ENCODE results near the gene PHF12. TPM values are rescaled to one million over a fixed set of nuclear protein-coding genes. Genes with fewer than 3 reads are reported as not detected.
"Not testable (repeated sequence)": the region's sequence is repeated elsewhere in the genome, so short reads cannot be mapped to it uniquely, and the experiment has no call there.

Gene PHF12
- polyA plus RNA-seq, 4 donors: 42.3 to 48.1 (median 46.4) TPM

DNA sequence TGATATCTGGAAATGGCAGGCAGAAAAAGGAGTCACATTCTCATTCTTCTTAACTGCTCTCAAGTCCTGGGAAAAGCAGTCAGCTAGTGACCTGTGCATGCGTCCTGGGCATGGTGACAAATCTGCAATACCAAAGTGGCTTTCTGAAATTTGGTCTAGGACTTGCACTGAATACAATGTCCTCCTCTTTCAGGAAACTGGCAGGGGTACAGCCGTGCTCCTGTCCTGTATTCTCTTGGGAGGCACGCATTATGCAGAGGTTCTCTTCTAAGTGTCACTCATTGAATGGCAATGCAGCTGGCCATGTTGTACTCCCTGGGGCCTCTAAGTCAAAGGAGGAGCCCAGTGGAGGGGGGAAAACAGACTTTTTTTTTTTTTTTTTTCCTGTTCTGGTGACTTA, 10.6 kb downstream of the PHF12 start:
- no peak for DNase-seq (ENCODE audit: low read depth in 4 of 4, low spot score in 3 of 4)

GRCh38 chr17:28940142-28940541, 11.2 kb downstream of the PHF12 start:
- DNase-seq (ENCODE audit: low read depth in 4 of 4, low spot score in 3 of 4): no peak

- DNase-seq (ENCODE audit: low read depth in 4 of 4, low spot score in 3 of 4): no peak
These were observed 12.8 kb downstream of the PHF12 start for GRCh38 chr17:28938552-28938951.

DNA sequence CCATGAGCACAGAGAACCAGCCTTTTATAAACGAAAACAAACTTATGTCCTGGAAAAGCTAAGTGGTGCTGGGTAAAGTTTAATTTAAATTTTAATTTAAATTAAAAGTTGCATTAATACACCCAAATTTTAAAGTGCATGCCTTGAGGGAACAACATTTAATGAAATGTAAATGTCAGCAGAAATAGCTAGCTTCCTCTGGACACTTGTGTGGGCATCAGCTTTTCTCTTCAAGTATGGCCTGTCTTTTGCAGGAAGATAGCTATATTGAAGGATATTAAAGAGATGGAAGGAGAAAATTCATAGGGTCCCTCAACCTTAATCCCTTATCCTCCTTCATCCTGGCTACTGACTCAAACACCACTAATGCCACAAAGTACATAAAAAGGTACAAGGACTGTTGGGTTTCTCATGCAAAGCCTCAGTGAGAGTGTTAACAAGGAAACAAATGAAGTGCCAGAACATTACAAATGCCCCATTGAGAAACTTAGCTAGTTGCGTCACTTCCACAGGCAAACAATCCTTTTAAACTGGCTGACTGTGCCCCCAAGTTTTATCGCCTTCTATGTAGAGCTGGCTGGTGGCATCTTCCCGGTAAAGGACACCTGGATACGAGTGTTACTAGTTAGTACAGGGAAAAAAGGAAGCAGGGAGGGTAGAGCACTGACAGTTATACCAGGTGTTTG, 14.1 kb downstream of the PHF12 start:
- DNase-seq (ENCODE audit: low read depth in 4 of 4, low spot score in 3 of 4): no peak

- DNase-seq (ENCODE audit: low read depth in 4 of 4, low spot score in 3 of 4): no peak
These were observed 15.4 kb downstream of the PHF12 start for GRCh38 chr17:28935744-28936460.

- DNase-seq (ENCODE audit: low read depth in 4 of 4, low spot score in 3 of 4): not testable (repeated sequence)
These were observed 16.8 kb downstream of the PHF12 start for GRCh38 chr17:28934508-28934907.

GRCh38 chr17:28929787-28930186, 21.5 kb downstream of the PHF12 start:
- DNase-seq (ENCODE audit: low read depth in 4 of 4, low spot score in 3 of 4): no peak

- DNase-seq (ENCODE audit: low read depth in 4 of 4, low spot score in 3 of 4): no peak
These were observed 23.3 kb downstream of the PHF12 start for GRCh38 chr17:28928061-28928460.

DNA sequence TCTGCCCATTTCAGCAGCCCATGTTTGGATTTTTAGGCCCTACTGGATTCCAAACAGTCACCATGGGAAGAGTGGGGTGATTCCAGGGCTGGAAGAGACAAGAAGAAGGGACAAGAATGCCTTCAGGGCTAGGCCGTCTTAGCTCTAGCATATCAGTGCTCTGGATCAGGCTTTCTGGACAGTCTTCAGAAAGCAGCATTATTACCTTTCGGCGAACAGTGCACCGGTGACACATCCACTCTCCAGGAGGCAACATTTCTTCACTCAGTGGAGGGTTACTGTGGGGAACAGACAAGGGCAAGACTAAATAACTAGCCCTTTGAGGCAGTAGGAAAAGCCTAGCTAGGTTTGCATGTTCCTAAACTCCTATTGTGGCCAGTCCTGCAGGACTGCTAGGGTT, 24.5 kb downstream of the PHF12 start:
- DNase-seq (ENCODE audit: low read depth in 4 of 4, low spot score in 3 of 4): no peak

DNA sequence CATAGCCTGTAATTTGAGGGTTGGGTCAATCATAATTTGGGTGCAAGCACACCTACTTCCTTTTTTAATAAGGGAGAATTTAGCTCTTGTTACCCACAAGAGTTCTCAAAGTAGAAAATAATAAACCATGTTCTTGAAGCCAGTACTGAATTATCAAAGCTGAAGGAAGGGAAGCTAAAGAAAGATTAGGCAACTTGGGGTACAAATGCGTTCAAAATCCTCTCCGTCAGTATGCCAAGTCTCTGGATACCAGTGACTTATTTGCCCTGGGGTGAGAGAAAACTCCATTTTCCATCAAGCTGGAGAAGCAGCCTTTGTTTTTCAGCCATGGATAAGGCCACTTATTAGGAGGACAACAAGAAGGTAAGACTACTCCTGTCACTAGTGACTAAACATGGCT, 25.0 kb downstream of the PHF12 start:
- DNase-seq (ENCODE audit: low read depth in 4 of 4, low spot score in 3 of 4): no peak

GRCh38 chr17:28925912-28926365, 25.4 kb downstream of the PHF12 start:
- no peak for DNase-seq (ENCODE audit: low read depth in 4 of 4, low spot score in 3 of 4)

- DNase-seq (ENCODE audit: low read depth in 4 of 4, low spot score in 3 of 4): no peak
These were observed 31.1 kb downstream of the PHF12 start for GRCh38 chr17:28920201-28920600.

DNA sequence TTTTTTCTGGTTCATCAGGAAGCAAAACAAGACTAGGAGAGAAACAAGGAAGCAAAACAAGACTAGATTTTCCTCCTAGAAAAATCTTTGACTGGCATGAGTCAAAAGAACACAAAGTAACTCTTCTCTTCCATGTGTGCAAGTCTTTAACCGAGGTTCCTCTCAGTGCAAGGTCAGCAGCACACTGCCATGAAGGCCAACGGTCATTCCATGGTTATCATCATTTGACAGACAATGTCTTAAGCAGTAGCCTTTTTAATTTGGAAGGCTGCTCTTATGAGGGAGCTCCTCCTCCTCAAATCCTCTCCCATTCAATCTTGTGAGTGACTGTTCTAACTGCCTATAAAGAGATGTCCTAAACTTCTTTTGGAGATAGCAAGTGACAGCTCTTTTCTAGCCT, 33.0 kb downstream of the PHF12 start:
- DNase-seq (ENCODE audit: low read depth in 4 of 4, low spot score in 3 of 4): no peak

GRCh38 chr17:28917465-28917864, 33.9 kb downstream of the PHF12 start:
- no peak for DNase-seq (ENCODE audit: low read depth in 4 of 4, low spot score in 3 of 4)

GRCh38 chr17:28917029-28917428, 34.3 kb downstream of the PHF12 start:
- DNase-seq (ENCODE audit: low read depth in 4 of 4, low spot score in 3 of 4): no peak

GRCh38 chr17:28916302-28916934, 34.9 kb downstream of the PHF12 start:
- DNase-seq (ENCODE audit: low read depth in 4 of 4, low spot score in 3 of 4): no peak

DNA sequence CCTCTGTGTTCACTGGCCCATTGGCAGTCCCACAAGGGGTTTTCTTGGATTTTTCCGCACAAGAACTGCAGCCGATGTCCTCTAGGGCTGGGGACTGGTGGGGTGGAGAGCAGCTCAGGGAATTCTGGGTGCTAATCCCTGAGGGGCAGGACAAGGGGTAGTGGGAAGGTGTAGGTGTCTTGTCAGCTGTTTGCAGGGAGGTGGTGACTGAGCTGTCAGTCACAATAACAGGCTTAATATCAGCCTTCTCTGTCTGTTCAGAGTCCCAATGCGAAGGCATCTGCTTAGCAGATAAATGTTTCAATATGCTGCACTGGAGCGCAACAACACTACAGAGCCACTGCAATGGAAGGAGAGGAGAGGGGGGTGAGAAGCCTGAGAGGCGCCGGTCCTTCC, 38.4 kb downstream of the PHF12 start:
- DNase-seq (ENCODE audit: low read depth in 4 of 4, low spot score in 3 of 4): no peak

DNA sequence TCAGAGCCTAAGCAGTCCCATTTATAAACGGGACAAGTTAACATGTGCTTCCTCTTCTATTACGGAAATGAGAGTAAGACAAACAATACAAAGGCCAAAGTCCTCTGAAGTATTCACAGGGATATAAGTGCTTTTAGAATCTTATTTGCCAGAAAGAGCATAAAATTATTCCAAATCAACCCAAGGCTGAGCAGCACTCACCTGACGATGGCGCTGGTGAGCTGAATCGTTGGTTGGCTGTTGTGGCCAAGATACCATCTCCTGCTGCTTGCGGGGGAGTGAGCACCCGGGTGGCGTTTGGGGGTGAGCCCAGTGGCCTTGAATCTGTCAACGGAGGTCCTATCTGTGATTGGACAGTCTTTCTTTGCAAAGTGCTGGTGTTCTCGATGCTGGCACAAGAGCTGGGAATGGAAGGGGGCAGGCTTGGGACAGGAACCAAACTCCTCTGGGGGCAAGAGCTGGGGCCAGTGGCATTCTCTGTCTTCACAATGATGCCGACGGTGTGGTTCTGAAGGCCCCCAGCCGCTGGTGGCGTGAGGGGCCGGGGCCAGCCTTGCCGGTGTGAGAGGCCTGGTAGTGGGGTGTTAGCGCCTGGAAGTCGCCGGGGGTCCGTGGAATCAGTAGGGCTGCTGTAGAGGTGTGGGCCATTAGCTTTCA, 38.9 kb downstream of the PHF12 start:
- no peak for DNase-seq (ENCODE audit: low read depth in 4 of 4, low spot score in 3 of 4)

DNA sequence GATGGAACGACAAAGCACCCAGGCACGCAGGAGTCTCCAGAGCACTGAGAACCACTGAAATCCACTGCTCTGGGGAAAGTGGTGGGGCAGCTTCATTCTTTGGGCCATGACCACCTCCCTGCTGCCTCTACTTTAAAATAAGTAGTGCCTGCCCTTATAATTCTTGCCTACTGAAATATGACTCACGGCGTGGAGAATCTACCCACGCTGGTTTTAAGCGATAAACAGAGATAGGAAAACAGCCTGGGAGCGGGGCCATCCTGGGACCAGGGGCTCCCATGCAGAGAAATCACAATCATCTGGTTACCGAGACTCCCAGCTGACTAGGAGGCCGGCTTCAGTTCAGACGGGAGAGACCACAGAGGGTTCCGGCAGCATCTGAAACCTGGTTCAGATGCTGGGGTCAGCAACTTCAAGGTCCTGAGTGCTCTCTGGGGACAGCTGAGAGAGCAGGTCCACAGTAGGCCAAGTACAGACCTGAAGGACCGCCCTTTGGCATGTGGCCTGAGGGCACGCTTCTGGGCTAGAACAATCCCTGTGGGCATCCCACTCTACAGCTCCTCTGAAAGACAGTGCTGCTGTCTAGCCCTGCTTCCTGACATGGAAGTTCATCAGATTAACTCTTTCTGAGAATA, 39.8 kb downstream of the PHF12 start:
- DNase-seq (ENCODE audit: low read depth in 4 of 4, low spot score in 3 of 4): no peak

GRCh38 chr17:28910534-28910933, 40.8 kb downstream of the PHF12 start:
- no peak for DNase-seq (ENCODE audit: low read depth in 4 of 4, low spot score in 3 of 4)

- DNase-seq (ENCODE audit: low read depth in 4 of 4, low spot score in 3 of 4): no peak
These were observed 42.6 kb downstream of the PHF12 start for GRCh38 chr17:28908640-28909167.
